AG10803 (cell line): ENCODE measurements around the gene DSC3.
"Not testable (repeated sequence)": the region's sequence is repeated elsewhere in the genome, so short reads cannot be mapped to it uniquely, and the experiment has no call there.

Source experiments
- DNase-seq: peaks from one replicate; pipeline ENCODE4 v3.0.0; 2010; ENCODE audit warnings: low read depth
- H3K4me3 ChIP-seq: 2 replicates; pipeline ENCODE4 v1.5.1; 2011; ENCODE audit warnings: mild to moderate bottlenecking, low read length, control low read depth
- TF ChIP-seq, protein P1 (sequence below): conservative IDR thresholded peaks from 2 replicates; pipeline ENCODE4 v1.5.1; 2011; ENCODE audit warnings: mild to moderate bottlenecking, low read length, control low read depth, inconsistent platforms

DSC3 gene

GRCh38 chr18:31043709-31044108, 1.2 kb upstream of the DSC3 start:
- DNase-seq: no peak
- TF ChIP-seq, protein P1, sequence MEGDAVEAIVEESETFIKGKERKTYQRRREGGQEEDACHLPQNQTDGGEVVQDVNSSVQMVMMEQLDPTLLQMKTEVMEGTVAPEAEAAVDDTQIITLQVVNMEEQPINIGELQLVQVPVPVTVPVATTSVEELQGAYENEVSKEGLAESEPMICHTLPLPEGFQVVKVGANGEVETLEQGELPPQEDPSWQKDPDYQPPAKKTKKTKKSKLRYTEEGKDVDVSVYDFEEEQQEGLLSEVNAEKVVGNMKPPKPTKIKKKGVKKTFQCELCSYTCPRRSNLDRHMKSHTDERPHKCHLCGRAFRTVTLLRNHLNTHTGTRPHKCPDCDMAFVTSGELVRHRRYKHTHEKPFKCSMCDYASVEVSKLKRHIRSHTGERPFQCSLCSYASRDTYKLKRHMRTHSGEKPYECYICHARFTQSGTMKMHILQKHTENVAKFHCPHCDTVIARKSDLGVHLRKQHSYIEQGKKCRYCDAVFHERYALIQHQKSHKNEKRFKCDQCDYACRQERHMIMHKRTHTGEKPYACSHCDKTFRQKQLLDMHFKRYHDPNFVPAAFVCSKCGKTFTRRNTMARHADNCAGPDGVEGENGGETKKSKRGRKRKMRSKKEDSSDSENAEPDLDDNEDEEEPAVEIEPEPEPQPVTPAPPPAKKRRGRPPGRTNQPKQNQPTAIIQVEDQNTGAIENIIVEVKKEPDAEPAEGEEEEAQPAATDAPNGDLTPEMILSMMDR: no peak
- no peak overlapping the region for H3K4me3 ChIP-seq

- no peak for DNase-seq
- no peak overlapping the region for H3K4me3 ChIP-seq
- TF ChIP-seq, protein P1: no peak
Measured at GRCh38 chr18:31042084-31042405, 497 bp downstream of the DSC3 start.

DNA sequence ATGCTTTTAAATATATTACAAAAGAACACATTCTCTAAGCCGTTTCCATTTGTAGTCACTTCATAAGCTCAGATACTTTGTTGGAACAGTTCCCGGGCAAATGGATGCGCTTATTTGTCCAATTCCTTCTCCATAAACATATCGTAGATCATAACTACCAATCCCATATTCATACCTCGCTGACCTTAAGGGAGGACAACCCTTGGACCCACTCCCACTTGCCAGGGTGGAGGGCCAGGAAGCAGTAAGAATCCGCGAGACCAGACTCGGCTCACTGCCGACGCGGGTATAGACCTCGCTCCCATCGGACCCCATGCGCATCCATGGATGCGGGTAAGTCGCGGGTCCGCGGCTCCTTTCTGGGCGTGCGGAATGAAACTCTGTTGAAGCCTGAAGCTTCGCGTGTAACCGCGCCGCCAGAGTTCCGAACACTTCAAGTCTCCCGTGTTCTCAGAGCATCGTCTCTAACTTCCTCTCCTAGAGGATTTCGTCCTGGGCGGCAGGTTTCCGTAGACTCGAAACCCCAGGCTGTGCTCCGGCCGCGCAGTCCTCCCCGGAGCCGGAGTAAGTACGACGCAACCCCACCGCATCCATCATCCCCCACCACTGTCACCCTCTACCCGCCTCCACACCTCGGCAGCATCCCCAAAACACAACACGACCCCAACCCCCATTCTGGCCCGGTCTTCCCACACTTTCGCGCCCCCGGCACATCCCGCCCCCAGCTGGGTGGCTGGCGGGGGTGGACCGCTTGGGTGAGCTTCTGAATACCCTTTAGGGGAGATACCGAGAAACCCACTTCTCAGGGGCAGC, 1.1 kb downstream of the DSC3 start:
- TF ChIP-seq, protein P1: no peak
- H3K4me3 ChIP-seq: no peak overlapping the region
- no peak for DNase-seq

- no peak for DNase-seq
- H3K4me3 ChIP-seq: no peak overlapping the region
- TF ChIP-seq, protein P1: no peak
Measured at GRCh38 chr18:31040686-31041270, 1.8 kb downstream of the DSC3 start.

DNA sequence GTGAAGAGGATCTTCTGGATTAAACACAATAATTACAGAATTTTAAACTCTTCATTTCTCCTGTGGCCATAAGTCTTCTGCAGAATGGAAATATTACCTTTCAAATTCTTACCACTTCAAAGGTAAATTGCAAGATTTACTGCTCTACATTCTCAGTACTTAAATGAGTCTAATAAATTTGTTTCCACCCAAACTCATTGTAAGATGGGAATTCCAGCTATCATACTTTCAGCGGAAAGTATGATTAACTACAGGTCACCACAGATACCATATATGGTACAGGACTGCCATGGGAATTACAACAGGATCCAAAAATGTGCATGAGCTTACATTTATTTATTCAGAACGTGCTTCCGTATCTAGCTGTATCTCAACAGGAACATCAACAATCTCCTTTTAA, 3.1 kb downstream of the DSC3 start:
- DNase-seq: no peak
- TF ChIP-seq, protein P1: no peak
- H3K4me3 ChIP-seq: no peak overlapping the region

DNA sequence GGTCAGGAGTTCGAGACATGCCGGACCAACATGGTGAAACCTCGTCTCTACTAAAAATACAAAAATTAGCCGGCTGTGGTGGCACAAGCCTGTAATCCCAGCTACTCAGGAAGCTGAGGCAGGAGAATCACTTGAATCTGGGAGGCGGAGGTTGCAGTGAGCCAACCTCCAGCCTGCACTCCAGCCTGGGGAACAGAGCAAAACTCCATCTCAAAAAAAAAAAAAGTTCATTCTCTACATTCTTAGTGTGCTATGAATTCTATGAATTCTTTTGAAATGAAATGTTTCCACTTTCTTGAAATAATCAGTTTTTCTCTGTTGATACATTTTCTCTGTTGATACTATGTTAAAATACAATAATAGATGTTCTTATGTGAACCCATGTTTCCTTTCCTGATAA, 4.9 kb downstream of the DSC3 start:
- not testable (repeated sequence) for H3K4me3 ChIP-seq, DNase-seq

- no peak for DNase-seq
- H3K4me3 ChIP-seq: no peak overlapping the region
- TF ChIP-seq, protein P1: no peak
Measured at GRCh38 chr18:31034541-31034940, 8.0 kb downstream of the DSC3 start.
